Measurements from ENCODE around the gene INPP5J. TPM values are rescaled to one million over a fixed set of nuclear protein-coding genes. Genes with fewer than 3 reads are reported as not detected.
"Not testable (repeated sequence)": the region's sequence is repeated elsewhere in the genome, so short reads cannot be mapped to it uniquely, and the experiment has no call there.

Gene INPP5J
- total RNA-seq, 2 experiments from 2014 or later, result 0.23 to 0.44 TPM

DNA sequence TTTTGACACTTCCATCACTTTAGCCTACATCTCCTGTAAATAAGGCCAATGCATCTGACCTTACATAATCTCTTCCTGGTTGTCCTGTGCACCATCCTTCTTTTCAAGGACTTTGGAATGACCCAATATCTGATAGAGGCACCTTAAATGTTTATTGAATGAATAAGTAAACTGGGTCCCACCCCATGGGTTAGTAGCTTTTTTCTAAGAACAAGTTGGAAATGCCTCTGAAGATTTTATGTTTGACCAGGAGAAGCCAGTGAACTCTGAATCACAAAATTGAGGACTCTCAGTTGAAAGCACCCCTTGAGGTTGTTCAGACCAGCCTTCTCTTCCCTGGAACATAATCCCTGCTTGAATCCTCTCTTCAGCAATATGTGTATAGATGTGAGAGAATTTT lies 38.6 kb downstream of the INPP5J start:
- peaks cover 26% of the 10 kb centered on the region for H3K4me1 Mint-ChIP-seq
- no peak for DNase-seq
- peak overlapping the region; percentile 99 for H3K4me3 Mint-ChIP-seq
- no peak overlapping the region for H3K27ac Mint-ChIP-seq
- H3K9me3 Mint-ChIP-seq, result peaks cover 5% of the 10 kb centered on the region
- H3K27me3 Mint-ChIP-seq, result no peaks in the 10 kb centered on the region
- peaks cover 11% of the 10 kb centered on the region for H3K36me3 Mint-ChIP-seq

DNA sequence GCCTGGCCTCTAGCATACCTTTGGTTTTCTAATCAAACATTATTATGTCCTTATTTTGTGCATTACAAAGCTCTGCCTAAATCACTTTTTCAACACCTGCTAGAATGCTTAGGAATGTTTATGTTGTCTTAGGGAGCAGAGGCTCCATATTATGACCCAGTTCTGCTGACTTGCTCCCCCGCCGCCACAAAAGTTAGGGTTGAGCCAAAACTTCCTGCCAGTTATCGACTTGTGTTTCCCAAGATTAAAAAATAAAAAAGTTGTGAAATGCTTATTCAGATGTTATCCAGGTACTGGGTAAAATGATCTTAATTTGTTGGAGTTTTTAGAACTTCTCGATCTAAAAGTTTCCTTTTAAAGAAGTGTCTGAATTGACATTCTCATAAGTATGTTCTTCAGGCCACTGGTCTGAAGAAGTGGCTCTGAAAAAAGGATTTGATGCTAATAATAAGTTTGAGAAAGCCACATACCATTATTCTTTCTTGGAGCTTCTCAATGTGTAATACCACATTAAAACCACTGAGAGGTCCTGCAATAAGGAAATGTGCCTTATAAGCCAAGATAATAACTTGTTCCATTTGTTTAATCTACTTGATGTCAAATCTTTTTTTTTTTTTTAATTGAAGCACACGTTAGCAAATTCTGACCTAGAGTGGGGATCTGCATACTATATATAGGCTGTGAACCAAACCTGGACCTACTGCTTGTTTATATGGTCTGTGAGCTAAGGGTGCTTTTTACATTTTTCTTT lies 39.4 kb downstream of the INPP5J start:
- Mint-ChIP-seq H3K4me3 (peak overlapping the region; percentile 12), H3K36me3 (peaks cover 15% of the 10 kb centered on the region), H3K27ac (no peak overlapping the region)

DNA sequence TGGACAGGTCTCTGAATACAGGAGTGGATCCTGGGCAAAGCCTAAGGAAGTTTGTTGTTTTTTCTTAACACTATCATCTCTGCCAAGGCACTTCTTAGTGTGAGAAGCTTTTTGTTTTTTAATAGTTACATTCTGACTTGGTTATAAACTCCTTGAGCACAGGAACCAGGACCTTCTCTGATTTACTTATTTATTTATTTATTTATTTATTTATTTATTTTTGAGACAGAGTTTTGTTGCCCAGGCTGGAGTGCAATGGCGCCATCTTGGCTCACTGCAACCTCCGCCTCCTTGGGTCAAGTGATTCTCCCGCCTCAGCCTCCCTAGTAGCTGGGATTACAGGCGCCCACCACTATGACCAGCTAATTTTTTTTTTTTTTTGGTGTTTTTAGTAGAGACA lies 48.2 kb downstream of the INPP5J start:
- Mint-ChIP-seq H3K36me3 (peaks cover 13% of the 10 kb centered on the region), H3K4me1 (peaks cover 41% of the 10 kb centered on the region), H3K9me3 (no peaks in the 10 kb centered on the region), H3K27me3 (no peaks in the 10 kb centered on the region), H3K4me3 (no peak overlapping the region), H3K27ac (no peak overlapping the region)
- DNase-seq, result no peak

More for the DNA sequence above, 39.4 kb downstream of the INPP5J start:
- H3K9me3 Mint-ChIP-seq, result peaks cover 5% of the 10 kb centered on the region
- no peak for DNase-seq
- H3K4me1 Mint-ChIP-seq, result peaks cover 27% of the 10 kb centered on the region
- H3K27me3 Mint-ChIP-seq, result no peaks in the 10 kb centered on the region

DNA sequence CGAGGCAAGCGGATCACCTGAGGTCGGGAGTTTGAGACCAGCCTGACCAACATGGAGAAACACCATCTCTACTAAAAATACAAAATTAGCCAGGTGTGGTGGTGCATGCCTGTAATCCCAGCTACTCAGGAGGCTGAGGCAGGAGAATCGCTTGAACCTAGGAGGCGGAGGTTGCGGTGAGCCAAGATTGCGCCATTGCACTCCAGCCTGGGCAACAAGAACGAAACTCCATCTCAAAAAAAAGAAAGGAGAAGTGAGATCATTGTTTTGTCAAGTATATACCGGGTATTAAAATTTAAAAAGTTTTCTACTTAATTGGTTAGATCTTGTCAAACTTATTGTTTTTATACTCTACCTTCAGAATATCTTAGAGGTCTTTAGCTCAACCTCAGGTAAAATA lies 49.0 kb downstream of the INPP5J start:
- not testable (repeated sequence) for DNase-seq, H3K27ac Mint-ChIP-seq, H3K27me3 Mint-ChIP-seq, H3K4me3 Mint-ChIP-seq, H3K36me3 Mint-ChIP-seq, H3K9me3 Mint-ChIP-seq
- peaks cover 41% of the 10 kb centered on the region for H3K4me1 Mint-ChIP-seq

DNA sequence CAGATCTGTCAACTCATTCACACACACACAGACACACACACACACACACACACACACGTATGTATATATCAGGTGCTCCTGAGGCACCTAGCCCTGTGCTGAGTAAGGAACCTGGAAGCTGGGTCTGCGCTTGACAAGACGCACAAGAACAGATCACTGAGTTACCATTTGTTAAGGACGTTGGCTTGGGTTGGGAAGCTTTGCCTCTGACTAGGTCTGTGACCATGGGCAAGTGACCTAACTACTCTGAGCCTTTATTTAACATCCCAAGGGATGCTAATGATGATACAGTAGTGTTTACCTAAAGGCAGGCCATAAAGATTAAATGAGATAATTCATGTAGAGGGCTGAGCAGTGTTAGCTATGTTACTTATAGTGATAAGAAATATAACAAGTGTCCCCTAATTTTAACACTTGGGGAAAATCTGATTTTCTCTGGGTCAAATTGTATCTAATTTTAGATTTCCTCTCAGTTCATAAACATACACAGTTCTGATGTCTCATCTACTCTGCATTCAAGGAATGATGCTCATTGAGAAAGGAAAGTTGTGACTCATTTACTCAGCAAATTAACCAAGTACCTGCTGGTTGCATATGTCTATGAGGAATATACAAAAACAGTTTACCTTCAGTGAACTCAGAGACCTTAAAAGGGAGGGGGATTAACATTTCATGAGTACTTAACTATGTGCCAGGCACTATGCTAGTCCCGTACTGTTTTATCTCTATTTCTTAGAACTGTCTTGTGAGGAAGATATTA lies 50.8 kb downstream of the INPP5J start:
- H3K27ac Mint-ChIP-seq, result peak overlapping the region; percentile 79
- DNase-seq, result no peak
- H3K36me3 Mint-ChIP-seq, result peaks cover 2% of the 10 kb centered on the region
- no peaks in the 10 kb centered on the region for H3K27me3 Mint-ChIP-seq
- H3K4me3 Mint-ChIP-seq, result peak overlapping the region; percentile 12
- peaks cover 30% of the 10 kb centered on the region for H3K4me1 Mint-ChIP-seq
- no peaks in the 10 kb centered on the region for H3K9me3 Mint-ChIP-seq

DNA sequence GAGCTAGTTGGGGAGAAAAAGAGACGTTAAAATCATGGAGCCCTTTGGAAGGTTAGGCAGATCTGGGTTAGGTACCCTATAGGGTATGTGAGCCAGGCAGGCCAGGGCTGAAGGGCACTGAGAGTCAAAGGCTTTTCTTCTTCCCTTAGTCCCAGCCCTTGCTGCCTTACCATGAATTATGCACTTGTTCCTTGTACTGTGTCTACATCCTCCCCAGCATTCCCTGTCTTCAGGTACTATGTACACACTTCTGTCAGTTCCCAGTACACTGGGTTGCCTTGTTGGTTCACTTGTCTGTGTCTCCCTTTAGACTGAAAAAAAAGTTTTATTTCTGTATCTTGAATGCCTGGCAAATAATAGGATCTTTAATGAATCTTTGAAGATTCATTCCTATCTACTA lies 54.2 kb downstream of the INPP5J start:
- DNase-seq, result no peak
- Mint-ChIP-seq H3K4me1 (peaks cover 35% of the 10 kb centered on the region), H3K9me3 (peaks cover 2% of the 10 kb centered on the region), H3K4me3 (no peak overlapping the region), H3K27me3 (no peaks in the 10 kb centered on the region), H3K36me3 (peaks cover 10% of the 10 kb centered on the region), H3K27ac (no peak overlapping the region)

DNA sequence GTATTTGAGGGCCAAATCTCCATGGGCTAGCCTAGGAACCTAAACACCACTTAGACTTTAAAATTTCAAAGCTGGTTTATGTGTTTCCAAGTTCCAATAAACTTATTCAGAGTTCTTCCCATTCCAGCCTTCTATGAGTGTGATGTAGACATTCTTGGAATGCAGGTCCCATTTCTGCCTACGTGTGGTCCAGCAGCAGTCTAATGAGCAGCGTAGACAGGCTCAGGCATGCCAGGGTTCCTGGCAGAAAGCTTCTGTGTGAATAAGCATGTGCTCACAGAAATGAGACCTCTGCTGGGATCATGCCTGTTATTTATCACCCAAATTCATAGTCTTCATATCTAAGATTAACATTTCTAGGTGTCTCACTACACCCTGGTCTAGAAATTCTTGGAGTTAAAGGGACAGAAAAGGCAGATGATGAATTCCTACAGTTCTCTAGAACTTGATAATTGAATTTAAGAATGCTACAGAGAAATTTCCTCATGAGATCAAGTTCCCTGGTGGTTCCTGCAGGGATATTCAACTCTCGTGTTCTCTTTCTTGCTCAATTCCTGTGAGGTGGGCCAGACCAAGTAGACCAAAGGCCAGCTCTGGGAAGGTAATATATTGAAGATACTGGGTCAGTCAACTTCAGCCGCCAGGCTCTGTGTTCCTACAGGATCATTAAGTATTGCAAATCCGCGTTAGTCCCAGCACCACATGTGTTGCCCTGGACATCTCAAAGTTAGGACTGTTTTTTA lies 54.8 kb downstream of the INPP5J start:
- Mint-ChIP-seq H3K9me3 (peaks cover 2% of the 10 kb centered on the region), H3K4me1 (peaks cover 29% of the 10 kb centered on the region), H3K4me3 (no peak overlapping the region), H3K27ac (no peak overlapping the region), H3K27me3 (no peaks in the 10 kb centered on the region), H3K36me3 (peaks cover 10% of the 10 kb centered on the region)
- no peak for DNase-seq

DNA sequence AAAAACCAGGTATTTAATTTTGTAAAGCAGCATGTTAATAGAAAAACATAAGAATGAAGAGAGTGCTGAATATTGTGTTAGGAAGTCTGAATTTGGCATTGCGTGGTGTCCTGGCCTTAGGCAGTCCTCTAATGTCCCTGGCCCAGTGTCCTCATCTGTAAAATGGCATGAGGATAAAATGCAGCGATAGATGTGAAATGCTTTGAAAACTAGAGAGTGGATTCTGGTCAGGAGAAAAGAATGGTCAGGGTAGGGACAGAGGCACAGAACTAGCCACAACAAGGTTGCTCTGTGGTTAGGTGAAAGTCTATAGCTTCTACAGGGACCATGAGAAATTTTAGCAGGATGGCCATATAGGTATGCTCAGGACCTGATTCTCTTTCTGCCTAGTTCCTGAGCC lies 56.1 kb downstream of the INPP5J start:
- peaks cover 10% of the 10 kb centered on the region for H3K36me3 Mint-ChIP-seq
- DNase-seq, result no peak
- no peaks in the 10 kb centered on the region for H3K27me3 Mint-ChIP-seq
- H3K4me3 Mint-ChIP-seq, result no peak overlapping the region
- H3K9me3 Mint-ChIP-seq, result peaks cover 2% of the 10 kb centered on the region
- peaks cover 16% of the 10 kb centered on the region for H3K4me1 Mint-ChIP-seq
- no peak overlapping the region for H3K27ac Mint-ChIP-seq

DNA sequence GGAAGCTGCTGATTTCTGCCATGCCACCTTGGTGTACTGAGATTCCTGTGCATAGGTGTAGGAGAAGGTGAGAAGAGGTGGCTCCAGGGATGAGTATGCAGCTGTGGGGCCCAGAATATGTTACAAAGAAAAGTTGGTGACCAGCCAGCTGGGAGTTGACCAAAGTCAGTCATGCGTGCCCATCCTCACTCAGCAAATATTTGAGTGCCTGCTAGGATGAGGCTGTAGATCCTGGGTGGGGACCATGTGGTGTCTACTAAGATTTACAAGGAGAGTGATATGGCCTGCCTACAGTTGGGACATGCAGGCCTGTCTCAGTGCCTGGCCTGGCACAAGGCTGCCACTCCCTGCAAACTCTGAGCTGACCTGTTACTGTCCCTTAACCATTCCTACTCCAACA lies 56.6 kb downstream of the INPP5J start:
- Mint-ChIP-seq H3K4me3 (no peak overlapping the region), H3K4me1 (peaks cover 14% of the 10 kb centered on the region), H3K36me3 (peaks cover 10% of the 10 kb centered on the region), H3K27me3 (no peaks in the 10 kb centered on the region), H3K9me3 (peaks cover 2% of the 10 kb centered on the region), H3K27ac (no peak overlapping the region)
- no peak for DNase-seq

DNA sequence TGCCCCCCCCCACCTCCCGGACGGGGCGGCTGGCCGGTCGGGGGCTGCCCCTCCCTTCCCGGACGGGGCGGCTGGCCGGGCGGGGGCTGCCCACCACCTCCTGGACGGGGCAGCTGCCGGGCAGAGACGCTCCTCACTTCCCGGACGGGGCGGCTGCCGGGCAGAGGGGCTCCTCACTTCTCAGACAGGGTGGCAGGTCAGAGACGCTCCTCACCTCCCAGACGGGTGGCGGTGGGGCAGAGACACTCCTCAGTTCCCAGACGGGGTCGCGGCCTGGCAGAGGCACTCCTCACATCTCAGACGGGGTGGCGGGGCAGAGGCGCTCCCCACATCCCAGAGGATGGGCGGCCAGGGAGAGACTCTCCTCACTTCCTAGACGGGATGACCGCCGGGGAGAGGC lies 61.2 kb downstream of the INPP5J start:
- Mint-ChIP-seq H3K27me3 (no peaks in the 10 kb centered on the region), H3K9me3 (peaks cover 2% of the 10 kb centered on the region), H3K4me3 (no peak overlapping the region)

More for the DNA sequence above, 61.2 kb downstream of the INPP5J start:
- Mint-ChIP-seq H3K36me3 (peaks cover 13% of the 10 kb centered on the region), H3K27ac (no peak overlapping the region), H3K4me1 (peaks cover 9% of the 10 kb centered on the region)
- no peak for DNase-seq

Other genes with a start within 250 kb of the INPP5J start
- gene MORC2, start 154.2 kb upstream of the INPP5J start, total RNA-seq, result 10 to 100 TPM; 24.9 to 25.7 TPM
- gene TUG1, start 153.7 kb upstream of the INPP5J start, total RNA-seq, result 10 to 100 TPM; 45.6 to 47.4 TPM
- 10 to 100 TPM; 19.2 to 19.8 TPM for gene SMTN, start 41.6 kb upstream of the INPP5J start, total RNA-seq
- 1 to 10 TPM; 6.4 to 7.8 TPM for gene SELENOM, start 15.4 kb upstream of the INPP5J start, total RNA-seq
- not detected for gene PLA2G3, start 17.5 kb downstream of the INPP5J start, total RNA-seq
- gene RNF185, start 37.2 kb downstream of the INPP5J start, total RNA-seq, result 10 to 100 TPM; 20.5 to 21.3 TPM
- gene LIMK2, start 89.3 kb downstream of the INPP5J start, total RNA-seq, result 10 to 100 TPM; 28.9 to 30.1 TPM
- gene PIK3IP1, start 169.5 kb downstream of the INPP5J start, total RNA-seq, result 10 to 100 TPM; 10.7 to 11.3 TPM
- gene PATZ1, start 223.4 kb downstream of the INPP5J start, total RNA-seq, result 10 to 100 TPM; 35.3 to 36.3 TPM